ENCODE measurements around the gene ZNF660.

DNA sequence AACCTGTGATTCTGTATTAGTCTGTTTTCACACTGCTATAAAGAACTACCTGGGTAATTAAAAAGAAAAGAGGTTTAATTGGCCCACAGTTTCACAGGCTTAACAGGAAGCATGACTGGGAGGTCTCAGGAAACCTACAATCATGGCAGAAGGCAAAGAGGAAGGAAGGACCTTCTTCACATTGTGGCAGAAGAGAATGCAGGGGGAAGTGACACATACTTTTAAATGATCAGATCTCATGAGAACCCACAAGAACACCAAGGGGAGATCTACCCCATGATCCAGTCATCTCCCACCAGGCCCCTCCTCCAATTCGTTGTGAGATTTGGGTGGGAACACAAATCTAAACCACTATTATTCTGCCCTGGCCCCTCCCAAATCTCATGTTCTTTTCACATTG, 23.7 kb upstream of the ZNF660 start:
- TF ChIP-seq, protein P1, sequence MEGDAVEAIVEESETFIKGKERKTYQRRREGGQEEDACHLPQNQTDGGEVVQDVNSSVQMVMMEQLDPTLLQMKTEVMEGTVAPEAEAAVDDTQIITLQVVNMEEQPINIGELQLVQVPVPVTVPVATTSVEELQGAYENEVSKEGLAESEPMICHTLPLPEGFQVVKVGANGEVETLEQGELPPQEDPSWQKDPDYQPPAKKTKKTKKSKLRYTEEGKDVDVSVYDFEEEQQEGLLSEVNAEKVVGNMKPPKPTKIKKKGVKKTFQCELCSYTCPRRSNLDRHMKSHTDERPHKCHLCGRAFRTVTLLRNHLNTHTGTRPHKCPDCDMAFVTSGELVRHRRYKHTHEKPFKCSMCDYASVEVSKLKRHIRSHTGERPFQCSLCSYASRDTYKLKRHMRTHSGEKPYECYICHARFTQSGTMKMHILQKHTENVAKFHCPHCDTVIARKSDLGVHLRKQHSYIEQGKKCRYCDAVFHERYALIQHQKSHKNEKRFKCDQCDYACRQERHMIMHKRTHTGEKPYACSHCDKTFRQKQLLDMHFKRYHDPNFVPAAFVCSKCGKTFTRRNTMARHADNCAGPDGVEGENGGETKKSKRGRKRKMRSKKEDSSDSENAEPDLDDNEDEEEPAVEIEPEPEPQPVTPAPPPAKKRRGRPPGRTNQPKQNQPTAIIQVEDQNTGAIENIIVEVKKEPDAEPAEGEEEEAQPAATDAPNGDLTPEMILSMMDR (conservative IDR thresholded peaks at IDR 0.05; ENCODE audit: low read length) = no peak
- TF ChIP-seq EZH2phosphoT487 (IDR thresholded peaks at IDR 0.05; ENCODE audit: borderline replicate concordance, low read depth, low read length) = no peak

Measured in OCI-LY7 (cell line).